H54 (cell line): ENCODE data around the gene MAGI2.
"Not testable (repeated sequence)": the region's sequence is repeated elsewhere in the genome, so short reads cannot be mapped to it uniquely, and the experiment has no call there.

ENCODE experiments used
- DNase-seq: peaks from one replicate; pipeline ENCODE4 v3.0.0; 2011; ENCODE audit warnings: low spot score, mixed read lengths; ENCODE audit not compliant: insufficient read length
- FAIRE-seq: peaks from 3 replicates; lab custom pipeline; 2011; peaks lifted over from hg19 to GRCh38; lab: Jason Lieb, UNC
- POLR2A ChIP-seq: IDR thresholded peaks from 2 replicates; pipeline ENCODE4 v1.6.1; 2011; ENCODE audit warnings: low read depth, mild to moderate bottlenecking, low read length

Gene MAGI2

DNA sequence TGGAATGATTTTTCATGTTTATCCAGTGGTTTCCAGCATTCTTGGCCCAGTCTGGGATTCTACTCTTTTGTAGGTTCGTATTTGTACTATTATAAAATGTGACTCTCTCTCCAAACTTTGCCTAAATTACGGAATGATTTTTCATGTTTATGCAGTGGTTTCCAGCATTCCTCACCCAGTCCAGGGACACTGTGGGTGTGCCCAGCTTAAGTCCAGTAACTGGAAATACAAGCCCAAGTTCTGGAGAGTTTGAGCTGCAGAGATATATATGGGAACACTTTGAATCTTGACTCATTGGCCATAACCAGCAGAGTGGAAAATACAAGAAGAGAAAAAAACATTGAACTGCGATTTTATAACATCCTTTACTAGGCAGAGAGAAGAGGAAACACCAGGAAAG is 5.9 kb upstream of the MAGI2 start:
- DNase-seq (no peak), FAIRE-seq (no peak)
- no peak for TF ChIP-seq POLR2A

DNA sequence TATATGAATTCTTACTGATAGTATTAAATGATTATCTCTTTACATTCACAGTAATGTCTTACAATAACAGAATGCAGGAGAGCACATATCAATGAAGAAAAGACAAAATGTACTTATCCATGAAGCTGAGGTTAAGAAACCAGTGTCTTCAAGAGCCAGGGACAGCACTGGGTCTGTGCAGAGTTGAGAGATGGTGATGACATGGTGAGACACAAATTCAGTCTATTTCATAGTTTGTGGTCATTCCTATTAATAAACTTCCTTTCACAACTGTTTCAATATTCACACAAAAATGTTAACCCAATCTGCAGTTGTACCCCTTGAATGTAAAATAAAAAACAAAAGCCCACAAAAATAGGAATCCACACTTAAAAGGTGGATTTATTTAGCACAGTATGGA is 5.3 kb upstream of the MAGI2 start:
- DNase-seq: no peak
- FAIRE-seq: no peak

DNA sequence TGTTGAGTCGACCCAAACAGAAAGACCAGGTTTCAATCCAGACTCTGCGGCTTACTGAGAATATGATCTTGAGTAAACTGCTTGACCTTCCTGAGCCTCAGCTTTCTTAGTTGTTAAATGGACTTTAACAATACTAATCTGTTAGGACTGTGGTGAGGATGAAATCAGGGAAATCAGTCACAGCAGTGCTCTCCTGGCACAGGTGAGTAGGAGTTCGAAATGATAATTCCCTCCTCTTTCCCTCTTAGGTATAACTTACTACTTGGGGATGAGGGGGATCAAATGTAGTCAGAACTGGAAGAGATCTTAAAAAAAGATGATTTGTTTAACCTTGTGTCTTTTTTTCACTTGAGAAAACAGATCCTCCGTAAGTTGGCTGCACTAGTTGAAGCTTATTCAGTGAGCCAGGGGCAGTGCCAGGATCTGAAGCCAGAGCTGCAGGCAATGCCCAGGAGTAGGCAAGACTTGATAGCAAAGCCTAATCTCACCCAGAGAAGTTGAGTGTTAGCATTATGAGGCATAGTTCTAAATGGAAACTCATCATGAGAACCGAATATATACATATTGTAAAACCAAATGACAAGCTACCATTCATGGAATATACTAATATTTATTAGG is 1.8 kb upstream of the MAGI2 start:
- TF ChIP-seq POLR2A: no peak
- no peak for FAIRE-seq
- no peak for DNase-seq

More for the DNA sequence above, 5.3 kb upstream of the MAGI2 start:
- no peak for TF ChIP-seq POLR2A

DNA sequence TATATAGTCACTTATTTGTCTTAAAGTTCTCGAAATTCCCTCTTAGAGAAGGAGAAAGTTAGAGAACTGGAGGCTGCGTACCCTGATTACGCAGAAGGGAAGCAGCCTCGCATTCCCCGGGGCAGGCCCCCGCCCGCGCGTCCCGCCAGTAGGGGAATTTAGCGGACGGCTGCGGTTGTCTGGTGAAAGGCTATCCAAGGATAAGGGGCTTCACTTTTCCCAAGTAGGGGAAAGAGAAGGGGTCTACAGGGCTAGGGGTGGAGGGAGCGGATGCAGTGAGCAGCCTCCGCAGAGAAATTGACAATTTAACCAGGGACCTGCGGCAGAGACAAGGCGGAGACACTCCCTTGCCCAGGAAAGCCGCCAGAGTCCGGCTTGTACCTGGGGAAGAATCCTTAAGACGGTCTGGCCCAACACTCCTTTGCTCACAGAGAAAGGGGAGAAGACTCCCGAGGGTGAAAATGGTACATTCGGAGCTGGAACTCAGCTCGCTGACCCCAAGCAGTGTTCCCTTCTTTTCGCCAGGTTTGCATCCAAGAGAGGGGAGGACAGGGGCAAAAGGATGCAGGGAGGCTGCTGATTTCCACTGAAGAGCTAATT is 994 bp upstream of the MAGI2 start:
- FAIRE-seq (no peak), DNase-seq (no peak)

DNA sequence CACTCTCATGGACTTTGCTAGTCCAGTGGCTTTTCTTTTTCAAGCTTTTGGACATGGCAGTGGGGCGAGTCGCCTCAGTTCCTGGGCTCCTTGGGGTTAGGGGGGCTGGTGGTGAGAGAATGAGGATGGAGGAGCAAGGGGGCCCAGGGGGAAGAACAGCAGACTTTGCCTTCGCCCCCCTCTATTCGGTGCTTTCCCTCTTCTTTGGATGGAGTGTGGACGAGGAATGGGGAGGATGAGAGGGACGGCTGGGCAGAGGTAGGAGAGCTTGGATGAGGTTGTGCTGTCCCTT is 255 bp downstream of the MAGI2 start:
- FAIRE-seq (no peak), DNase-seq (peak; percentile 2)
- TF ChIP-seq POLR2A: no peak

More for the DNA sequence above, 994 bp upstream of the MAGI2 start:
- TF ChIP-seq POLR2A: no peak

DNA sequence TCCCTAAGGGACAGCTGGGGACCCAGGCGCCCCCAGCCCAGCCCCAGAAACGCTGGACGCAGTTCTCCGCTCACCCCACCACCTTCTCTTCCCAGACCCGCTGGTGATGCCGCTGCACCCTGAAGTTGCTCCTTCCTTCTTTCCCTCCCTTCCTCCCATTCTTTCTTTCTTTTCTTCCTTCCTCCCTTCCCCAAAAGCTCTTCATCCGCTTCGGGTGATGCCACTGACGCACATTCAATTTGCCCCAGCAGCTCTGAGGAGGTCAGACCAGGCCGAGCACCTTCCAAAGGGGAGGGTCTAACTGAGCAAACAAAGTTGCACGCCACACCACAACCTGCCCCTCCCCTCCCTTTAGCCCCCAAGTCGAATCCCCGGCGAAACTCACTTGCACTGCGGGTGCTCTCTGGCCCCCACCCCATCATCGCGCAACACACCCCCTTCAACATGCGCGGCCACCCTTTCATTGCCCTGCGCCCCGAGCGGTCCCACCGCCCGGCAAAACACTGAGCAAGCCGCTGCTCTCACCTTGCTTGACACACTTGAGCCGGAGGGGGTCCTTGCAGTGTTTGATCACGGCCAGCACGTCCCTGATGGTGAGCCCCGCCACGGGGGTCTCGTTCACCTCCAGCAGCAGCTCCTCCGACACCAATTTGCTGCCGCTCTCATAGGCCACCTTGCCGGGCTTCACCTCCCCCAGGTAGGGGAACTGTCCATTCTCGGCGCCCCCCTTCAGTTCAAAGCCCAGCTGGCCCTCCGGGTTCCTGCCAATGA is 787 bp downstream of the MAGI2 start:
- FAIRE-seq (no peak), DNase-seq (peak; percentile 15)
- TF ChIP-seq POLR2A: no peak

DNA sequence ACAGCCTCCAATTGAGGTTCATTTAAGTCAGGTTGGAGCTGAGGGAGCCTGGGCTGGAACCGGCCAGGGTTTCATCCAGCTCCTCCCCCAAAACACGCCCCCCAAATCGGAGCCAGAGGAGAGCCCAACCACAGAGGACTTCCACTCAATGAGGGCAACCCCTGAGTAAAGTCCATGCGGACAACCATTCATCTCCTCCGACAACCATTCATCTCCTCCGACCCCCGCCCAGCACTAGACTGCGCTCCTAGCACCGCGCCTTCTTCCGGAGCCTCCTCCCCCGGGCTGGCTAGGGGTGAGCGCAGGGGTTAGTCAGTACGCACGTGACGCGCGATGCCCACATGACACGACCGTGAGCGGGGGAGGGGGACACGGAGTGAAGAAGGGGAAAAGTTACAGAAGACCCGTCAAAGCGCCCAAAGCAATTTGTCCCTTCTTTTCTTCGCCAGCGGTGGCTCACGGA is 1.4 kb downstream of the MAGI2 start:
- peak; percentile 41 for TF ChIP-seq POLR2A
- peak; percentile 74 for DNase-seq
- peak; percentile 58 for FAIRE-seq

DNA sequence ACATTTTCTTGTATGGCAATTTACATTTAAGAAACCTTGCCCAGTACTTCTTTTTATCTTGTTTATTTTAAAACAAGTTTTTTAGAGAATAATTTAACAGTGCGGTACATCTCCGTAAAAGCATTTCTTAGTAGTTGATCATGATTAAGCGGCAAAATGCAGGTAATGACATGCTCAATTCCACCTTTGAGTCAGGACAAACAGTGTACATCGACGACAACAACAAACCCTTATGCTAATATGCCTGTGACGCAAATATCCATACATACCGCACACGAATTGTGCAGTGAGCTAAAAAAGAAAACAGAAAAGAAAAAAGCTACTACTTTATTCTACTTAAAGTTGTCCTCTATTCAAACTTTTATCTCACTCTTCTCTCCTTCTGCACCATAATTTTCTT is 1.9 kb downstream of the MAGI2 start:
- FAIRE-seq: no peak
- no peak for TF ChIP-seq POLR2A
- DNase-seq: no peak

DNA sequence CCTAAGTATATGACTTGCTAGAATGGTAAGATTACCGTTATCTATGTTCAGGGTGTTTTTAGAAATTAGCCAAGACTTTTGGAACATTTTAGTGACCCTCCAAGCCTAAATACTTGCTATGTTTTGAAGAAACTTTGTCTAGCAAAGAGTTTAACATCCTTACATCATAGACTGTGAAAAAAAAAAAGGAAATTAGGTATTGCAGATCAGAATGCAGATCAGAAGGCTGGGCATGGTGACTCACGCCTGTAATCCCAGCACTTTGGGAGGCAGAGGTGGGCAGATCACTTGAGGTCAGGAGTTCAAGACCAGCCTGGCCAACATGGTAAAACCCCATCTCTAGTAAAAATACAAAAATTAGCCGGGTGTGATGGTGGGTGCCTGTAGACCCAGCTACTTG is 10.7 kb downstream of the MAGI2 start:
- DNase-seq, FAIRE-seq: not testable (repeated sequence)

DNA sequence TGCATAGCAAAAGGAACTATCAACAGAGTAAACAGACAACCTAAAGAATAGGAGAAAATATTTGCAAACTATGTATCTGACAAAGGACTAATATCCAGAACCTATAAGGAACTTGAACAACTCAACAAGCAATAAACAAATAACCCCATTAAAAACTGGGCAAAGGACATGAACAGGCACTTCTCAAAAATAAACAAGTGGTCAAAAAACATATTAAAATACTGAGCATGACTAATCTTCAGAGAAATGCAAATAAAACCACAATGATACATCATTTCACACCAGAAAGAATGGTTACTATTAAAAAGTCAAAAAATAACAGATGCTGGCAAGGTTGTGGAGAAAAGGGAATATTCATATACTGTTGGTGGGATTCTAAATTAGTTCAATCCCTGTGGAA is 17.1 kb downstream of the MAGI2 start:
- no peak for TF ChIP-seq POLR2A
- no peak for DNase-seq
- peak; percentile 57 for FAIRE-seq

DNA sequence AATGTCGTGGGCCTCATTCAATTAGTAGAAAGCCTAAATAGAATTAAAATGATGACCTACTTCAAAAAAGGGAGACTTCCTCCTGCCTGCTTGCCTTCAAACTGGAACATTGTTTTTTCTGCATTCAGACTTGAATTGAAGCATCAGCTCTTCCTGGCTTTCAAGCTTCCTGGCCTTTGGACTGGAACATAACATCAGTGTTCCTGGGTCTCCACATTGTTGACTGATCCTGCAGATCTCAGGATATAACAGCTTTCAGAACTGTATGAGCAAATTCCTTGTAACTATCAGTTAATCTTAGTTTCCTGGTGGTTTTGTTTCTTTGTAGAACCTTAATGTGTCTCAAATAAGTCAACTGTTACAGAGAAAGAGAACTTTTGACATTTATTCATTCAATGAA is 18.6 kb downstream of the MAGI2 start:
- DNase-seq (no peak), FAIRE-seq (peak; percentile 76)
- TF ChIP-seq POLR2A: no peak

DNA sequence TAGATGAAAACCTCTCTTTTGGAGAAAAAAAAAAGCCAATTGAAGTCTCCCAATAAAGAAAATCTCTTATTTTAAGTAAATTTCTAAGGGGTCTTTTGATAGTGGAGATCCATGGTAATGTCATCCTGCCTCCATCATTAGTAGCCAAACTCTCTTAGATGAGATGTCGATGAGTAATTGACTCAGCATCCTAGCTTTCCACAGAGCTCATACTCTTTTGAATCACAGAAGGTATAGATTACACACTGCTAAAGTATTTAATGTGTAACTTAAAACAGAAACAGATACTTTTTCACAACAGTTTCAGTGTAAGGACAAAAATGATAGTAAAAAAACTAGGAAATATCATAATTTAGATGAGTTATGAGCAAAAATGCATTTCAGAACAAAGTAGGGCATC is 19.4 kb downstream of the MAGI2 start:
- TF ChIP-seq POLR2A: no peak
- peak; percentile 95 for FAIRE-seq
- DNase-seq: no peak

DNA sequence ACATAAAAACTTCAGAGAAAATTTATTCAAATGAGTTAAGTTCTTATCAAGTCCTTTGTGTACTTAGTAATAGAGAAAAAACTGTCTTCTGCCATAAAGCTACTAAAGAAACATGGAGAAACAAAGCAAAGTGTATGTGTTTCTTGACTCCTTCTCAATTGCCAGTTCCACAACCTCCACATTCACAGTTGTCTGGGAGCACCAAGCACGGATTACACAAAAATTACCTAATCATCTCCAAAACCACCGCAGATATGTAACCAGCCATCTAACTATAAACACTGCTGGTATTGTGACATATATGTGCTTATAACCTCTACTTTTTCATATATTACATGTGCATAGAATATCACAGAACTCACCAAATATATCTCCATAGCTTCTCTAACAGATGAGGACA is 23.1 kb downstream of the MAGI2 start:
- DNase-seq: no peak
- no peak for FAIRE-seq
- no peak for TF ChIP-seq POLR2A

DNA sequence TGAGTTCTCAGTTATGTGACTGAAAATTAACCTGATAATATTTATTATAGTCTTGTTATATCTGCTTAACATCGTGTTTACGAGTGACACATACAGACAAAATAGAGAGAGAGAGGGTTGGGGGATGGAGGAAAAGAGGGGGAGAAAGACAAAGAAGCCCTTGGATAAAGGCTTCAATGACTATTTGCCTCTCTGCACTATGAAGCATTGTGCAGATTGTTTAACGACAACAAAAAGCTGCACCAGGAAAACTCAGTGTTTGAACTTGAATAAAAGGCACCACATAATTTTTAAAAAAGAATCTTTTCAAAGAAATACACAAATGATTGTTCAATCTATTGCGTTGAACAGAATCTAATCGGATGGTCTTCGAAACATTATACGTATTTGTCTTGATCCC is 27.8 kb downstream of the MAGI2 start:
- FAIRE-seq (no peak), DNase-seq (no peak)
- no peak for TF ChIP-seq POLR2A

DNA sequence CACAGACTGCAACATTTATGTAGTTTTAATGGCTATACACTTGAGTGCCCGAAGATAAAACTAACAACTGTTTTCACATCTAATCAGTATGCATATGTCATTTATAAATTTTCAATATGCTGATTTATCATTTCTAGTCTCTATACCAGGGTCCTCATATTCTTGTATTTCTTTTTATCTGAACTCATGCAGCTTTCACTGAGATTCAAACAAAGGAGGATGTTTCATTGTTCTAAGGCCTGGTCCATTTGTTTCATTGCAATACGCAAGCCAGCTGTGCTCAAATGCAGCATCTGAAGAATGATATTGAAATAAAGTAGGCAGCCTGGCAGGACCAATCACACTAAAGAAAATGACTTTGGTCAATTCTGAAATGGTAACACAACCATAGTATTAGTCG is 31.7 kb downstream of the MAGI2 start:
- DNase-seq (no peak), FAIRE-seq (no peak)
- no peak for TF ChIP-seq POLR2A
